HG03354 (cell line): Measurements from ENCODE around the gene SLC25A15.
A peak's percentile ranks its signal among the peaks of the same experiment; 100 is the strongest.

ENCODE experiments used
- ATAC-seq: cut with Tn5 transposase; IDR thresholded peaks from one replicate; pipeline ENCODE4 v1.9.1; 2021; ENCODE audit warnings: mild to moderate bottlenecking; ENCODE audit not compliant: unreplicated experiment, poor library complexity, severe bottlenecking

The SLC25A15 gene

DNA sequence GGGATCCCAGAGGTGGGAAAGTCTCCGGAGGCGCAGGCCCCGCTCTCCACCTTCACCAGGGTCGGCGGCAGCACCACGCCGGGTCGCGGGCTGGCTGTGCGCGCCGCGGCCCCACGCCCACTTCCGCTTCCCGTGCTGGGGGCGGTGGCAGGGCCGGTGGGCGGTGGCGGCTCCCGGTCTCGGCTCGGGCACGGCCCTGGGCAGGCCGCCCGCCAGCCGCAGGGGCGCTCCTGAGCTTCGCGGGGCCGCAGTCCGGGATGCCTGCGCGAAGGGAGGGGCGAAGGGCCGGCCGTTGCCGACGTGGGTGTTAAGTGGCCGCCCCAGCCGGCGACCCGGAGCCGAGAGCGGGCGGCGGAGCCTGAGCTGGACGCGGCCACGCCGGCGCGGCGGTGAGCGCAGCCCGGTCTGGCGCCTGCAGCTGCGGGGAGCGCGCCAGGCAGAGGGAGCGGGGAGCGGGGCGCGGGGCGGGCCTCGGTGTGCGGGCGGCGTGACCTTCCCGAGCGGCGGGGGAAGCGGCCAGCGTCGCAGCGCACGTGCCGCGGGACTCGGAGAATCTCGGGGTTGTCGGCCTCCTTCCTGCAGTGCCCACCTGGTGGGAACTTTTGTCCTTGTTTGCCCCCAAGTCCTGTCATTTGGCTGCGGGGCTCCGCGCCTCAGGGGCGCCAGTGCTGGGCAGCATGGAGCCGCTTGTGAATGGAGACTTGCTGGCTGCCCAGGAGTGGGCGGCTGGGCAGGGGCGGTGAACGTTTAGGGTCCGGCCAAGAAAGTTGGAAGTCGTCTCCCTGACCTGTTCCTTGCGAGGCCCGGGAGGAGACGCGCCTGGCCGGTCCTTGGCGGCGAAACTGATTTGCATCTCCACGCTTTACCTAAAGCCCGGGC is at the start of gene SLC25A15:
TSS of gene SLC25A15 (plus strand) at position 337 of the 879 bp plus-strand sequence. CDS start 3,616 bp downstream, outside the sequence.
- ATAC-seq, result peak; percentile 84

DNA sequence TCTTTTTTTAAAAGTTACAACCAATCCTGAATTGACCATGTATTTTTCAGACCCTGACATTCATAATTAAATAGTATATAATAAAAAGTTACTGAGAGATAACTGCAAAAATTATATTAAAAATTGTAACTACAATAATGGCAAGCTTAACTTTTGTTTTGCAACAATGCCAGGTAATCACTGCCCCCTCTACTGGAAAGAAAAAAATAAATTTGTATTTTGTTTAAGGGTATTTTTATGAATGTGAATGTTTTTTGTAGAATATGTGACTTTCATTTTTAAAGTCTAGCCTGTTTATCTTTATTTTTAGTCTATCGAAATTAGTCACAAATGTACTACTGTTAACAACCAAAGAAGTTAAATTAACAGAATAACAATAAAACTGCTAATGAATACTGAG is 40.1 kb upstream of the SLC25A15 start:
- ATAC-seq, result no peak

DNA sequence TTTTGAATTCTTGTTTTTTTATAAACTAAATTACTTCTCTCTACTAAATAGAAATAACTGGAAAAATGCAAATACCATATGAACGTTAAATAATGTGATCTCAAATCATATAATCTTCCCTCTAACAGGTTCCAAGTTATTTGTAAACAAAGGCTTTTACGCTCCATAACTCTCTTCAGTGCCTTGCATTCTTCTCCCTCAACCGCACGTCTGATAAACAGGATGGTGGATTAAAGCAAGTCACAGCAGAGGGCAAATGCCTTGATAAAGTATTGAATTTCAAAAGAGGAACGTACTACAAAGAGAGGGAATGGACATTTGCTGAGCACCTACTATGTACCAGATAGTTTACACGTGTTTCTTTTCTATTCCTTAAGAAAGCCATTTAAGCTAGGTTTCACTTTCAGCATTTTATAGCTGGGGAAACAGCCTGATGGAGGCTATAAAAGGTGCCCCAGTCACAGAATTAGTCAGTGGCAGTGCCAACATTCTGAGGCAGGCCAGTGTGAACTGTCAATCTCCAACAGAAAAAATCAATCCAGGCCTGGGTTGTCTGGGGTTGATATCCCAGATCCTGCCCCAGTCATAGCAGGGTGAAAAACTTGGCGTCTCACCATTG is 34.2 kb upstream of the SLC25A15 start:
- ATAC-seq, result no peak

DNA sequence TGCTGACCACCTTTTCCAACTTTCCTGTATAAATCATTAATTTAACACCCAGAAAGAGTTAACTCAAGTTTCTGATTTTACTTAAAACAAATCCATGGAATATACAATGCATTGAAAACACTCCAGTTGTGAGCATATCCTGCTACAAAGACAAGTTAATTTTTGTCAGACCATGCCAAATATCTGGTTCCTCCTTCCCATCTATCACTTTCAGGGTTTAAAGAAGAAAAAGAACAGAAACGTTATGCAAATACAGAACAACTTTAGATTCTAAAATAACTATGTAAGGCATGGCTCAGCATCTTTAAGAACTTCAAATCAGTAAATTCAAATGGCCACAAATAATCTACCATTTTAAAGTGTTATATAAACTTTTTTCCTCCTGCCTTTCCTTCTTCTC is 33.4 kb upstream of the SLC25A15 start:
- ATAC-seq, result peak; percentile 60

DNA sequence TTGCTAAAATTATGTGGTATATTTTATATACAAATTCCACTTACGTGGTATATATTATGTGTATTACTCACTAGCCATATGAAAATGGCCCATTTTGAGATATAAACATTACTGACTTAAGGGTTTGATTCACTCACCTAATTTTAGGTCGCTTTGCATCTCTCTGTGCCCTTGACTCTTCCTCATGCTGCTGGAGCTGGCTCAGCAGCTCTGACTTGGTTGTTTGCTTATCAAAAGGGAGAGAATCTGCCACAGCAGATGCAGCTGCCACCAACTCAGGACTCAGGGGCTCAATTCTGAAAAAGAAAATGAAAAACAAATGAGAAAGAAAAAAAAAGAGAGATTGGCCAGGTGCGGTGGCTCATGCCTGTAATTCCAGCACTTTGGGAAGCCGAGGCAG is 30.6 kb upstream of the SLC25A15 start:
- ATAC-seq, result no peak

DNA sequence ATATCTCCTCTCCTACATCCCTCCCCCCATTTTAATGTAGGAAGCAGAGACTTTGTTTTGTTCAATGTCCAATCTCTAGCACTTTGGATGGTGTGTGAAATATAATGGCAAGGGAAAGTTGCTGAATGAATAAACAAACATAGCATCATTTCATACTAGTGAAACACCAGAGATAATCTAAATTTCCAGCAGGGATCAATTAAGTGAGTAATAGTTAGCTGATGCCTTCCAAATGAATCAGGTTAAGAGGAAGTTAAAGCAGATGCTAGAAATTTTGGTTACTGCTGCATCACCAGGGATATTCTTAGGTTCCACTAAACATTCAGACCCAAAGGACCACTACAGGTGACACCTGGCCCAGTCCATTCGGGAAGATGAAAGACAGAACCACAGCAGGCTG is 26.6 kb upstream of the SLC25A15 start:
- ATAC-seq, result no peak

DNA sequence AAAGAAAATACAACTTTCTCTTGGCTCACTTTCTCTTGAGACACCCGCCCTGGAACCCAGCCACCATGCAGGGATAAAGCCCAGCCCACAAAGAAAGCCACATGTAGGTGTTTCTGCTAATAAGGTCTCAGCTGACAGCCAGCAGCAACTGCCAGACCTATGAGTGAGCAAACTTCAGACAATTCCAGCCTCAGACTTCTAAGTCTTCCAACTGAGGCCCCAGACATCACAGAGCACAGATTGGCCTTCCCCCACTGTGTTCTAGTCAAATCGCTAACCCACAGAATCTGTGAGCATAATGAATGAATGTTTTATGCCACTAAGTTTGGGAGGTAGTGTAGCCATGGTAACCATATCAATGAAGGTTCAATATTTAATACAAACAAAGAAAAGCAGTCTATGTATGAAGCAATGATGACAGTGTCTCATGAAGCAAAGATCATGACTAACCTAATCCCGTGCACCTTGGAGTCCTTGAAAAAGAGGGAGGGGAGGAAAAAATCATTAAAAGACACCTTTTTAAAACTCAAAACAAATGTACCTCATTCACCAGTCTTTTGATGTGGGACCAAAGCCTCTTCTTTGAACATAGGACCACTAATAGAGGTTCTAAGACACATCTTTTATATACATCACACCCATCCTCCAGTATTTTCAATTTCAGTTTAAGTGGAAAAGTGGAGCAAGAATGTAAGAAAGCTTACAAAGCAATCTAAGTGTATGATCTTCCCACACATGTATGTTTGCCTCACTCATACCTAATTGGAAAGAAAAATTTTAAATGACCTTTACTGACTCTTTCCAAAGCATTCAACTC is 24.6 kb upstream of the SLC25A15 start:
- no peak for ATAC-seq

DNA sequence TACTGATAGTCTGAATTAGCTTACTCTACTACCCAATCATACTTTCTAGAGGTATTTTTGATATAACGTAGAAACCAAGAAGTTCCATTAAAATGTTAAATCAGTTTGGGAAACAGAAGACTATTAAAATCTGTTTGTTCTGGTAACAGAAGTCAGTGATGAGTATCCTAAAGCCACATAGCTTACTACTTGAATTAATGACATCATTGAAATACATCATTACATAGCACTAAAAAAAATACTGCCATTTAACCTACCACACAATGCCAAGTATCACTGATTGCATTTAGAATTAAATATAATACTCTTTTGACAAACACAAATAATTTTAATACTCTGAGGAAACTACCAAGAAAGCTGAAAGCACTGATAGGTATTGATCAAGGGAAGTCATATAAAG is 23.8 kb upstream of the SLC25A15 start:
- no peak for ATAC-seq

DNA sequence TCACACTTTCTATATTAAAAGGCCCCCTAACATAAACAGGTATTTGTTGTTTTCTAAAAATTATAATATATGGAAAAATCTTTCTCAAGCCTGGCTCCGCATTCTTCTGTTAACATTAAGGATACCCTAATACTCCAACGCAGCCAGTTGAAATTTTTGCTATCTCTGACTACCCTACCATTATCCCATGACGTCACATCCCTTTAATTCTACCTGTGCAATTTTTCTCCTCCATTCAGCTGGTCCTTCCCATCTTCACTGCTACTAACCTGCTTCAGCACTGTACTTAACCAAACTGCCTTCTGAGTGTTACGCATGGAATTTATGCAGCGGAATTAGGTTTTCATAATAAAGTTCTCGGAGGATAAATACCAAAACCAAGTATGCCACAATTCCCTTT is 19.4 kb upstream of the SLC25A15 start:
- ATAC-seq, result no peak

DNA sequence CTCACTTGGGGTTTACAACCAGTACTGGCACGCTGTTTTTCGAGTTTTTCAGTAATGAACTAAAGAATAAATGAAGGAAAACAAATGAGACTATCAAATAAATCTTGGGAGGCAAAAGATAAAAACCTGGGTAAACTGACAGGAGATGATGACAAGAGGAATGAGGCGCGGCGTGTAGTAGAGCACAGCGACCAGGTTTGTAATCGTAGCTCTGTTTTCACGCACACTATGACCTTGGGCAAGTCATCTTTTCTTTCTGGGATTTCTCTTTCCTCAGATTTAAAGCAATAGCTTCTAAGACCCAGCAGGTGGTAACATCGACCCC is 18.8 kb upstream of the SLC25A15 start:
- no peak for ATAC-seq

DNA sequence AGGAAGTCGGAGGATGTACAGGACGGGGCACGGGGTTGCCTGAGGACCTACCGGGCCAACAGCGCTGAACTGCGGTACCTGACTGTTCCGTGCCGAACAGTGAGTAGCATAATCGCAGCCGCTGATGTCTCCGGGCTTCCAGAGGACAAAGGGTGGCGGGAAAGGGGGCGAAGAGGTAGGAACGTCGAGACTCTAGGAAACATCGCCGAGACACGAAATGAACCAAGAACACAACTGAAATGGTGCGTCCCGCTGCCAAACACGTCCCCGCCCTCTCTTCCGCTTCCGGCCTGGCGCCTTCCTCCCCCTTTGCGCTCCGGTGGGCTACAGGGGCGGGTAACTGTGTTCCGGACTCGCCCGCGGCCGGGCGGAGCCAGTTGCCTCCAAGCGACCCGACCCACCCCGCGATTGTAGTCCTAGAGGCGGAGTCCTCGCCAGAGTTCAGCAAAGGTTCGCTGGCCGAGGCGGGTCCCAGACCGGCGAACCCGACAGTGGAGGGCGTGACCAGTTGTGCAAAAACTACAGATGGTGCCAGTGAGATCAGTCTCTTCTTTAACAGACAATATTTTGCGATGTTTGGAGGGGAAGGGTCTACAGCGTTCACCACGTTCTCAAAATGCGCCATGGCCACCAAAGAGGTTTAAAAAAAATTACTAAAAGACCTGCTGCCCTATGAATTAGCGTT is 18.3 kb upstream of the SLC25A15 start, which contains the start of gene MRPS31:
TSS of gene MRPS31 (minus strand) at position 257 of the 685 bp plus-strand sequence. CDS start at position 203, 54 bp downstream.
- ATAC-seq, result peak; percentile 97

DNA sequence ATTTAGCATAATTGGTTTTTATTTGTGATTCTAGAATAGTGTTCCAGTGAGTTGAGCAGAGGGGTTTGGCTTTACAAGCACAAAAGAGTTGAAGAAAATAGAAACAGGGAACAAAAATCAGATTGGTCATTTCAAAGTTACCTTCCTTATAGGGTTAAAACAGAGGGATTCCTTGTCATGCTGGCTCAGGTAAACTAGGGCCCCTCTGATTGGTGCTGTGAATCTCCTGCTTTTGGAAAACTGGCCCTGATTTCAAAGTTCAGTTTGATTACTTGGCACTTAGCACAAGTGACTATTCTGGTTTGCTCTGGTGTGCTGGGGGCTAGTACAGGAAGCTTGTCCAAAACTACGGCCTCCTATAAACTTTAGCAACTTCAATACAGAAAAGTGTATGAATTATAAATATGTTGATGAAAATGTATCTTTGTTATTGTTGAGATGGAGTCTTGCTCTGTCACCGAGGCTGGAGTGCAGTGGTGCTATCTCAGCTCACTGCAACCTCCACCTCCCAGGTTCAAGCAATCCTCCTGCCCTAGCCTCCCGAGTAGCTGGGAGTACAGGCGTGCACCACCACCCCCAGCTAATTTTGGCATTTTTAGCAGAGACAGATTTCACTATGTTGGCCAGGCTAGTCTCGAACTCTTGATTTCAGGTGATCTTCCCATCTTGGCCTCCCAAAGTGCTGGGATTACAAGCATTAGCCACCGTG is 16.5 kb upstream of the SLC25A15 start:
- no peak for ATAC-seq

DNA sequence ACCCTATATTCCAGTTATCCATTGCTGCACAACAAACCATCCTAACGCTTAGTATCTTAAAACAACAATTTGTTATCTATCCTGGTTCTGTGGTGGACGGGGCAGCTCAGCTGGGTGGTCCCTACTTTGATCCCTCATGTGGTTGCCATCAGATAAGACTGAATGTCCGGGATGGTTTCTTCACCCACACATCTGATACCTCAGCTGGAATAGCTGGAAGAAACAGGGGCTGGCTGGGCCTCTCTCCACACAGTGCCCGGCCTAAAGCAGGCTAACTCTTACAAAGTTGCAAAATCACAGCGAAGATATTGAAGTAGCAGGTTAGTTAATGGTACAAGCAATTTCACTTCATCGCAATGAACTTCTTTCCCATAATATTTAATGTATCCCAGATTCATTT is 14.7 kb upstream of the SLC25A15 start:
- no peak for ATAC-seq

DNA sequence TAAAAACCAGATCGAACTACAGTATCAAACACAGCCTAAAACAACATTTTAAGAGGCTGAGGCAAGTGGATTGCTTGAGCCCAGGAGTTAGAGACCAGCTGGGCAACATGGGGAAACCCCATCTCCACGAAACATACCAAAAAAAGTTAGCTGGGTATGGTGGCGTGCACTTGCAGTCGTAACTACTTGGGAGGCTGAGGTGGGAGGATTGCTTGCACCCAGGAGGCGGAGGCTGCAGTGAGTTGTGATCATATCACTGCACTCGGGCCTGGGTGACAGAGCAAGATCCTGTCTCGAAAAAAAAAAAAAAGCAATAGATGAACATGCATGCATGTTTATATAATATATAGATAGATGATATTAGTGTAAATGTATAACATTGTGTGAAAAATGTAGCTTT is 13.2 kb upstream of the SLC25A15 start:
- no peak for ATAC-seq

DNA sequence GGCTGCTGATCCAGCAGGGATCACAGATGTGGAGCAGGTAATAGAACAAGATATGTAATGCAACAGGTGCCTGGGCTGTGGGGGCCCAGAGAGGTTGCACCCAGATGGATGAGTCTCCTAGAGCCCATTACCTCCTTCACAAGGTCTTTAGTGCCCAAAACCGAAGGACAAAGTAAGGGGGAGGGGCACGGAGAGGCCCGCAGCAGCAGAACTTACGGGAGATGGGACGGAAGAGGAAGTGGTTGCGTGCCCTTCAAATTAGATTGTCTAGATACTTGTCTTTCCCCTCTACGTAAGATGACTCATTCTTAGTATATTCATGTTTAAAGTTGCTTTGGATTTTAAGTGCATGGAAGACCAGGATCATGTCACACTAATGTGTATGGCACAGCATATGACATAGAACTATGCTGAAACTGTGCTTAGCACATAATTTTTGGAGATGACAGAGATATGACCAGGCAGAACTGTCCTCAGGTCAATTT is 12.7 kb upstream of the SLC25A15 start:
- ATAC-seq, result peak; percentile 65

DNA sequence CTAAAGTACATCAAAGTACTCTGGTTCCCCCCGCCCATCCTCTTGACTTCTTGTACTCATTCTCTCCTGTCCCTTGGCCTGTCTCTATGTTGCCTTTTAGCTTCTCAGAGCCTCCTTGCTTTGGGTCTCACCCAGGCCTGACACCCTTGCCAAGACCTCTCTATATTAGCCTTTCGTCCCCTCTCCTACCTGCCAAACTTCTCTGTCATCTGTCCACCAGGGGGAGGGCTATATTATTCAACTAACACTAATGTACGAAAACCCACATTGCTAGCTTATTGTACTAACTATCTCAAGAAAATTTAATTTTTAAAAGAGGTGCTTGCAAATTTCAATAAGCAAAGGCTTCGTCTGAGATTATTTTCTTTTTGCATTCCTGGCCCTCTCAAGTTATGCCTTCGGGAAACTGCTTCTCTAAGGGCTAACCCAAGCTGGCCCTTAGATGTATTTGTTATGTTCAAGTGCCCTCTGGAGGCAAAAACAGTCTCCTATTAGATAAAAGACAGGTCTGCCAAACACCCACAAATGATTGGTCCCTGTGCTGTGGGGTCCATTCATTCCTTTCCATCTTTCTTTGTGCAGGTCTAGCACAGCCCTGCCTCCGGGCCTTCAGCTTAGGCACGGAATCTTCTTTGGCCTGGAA is 12.1 kb upstream of the SLC25A15 start:
- ATAC-seq, result peak; percentile 90

DNA sequence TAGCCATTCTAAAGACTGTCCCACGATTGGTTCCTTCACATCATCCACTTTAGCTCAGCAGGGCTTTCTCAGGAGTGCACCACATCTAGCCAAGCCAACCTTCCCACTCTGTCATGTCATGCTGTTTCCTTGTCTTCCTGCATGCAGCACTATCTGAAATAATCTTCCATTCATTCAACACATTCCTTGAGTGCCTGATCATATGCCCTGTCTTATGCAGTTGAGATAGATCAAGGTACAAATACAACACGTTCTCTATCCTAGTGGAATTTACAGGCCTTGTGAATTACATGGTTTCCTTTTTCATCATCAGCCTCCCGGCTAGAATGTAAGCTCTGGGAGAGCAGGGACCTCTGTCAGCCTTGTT is 11.6 kb upstream of the SLC25A15 start:
- no peak for ATAC-seq

DNA sequence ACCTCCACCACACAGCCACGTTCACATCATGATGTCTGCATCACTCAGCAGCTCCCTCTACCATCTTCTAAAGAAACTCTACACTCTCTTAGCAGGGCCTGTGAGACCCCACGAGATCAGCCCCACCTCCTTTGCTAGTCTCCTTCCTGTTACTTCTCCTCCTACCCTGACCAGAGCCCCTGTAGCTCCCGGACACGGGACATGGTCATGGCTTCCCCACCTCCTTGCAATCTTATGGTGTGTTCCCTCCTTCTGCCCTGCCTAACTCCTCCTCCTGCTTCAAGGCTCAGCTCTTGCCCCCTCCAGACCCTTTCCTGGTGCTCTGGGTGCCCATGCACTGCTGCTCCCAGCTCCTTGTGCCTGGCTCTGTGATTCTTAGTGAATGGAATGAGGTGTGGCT is 10.4 kb upstream of the SLC25A15 start:
- ATAC-seq, result no peak

DNA sequence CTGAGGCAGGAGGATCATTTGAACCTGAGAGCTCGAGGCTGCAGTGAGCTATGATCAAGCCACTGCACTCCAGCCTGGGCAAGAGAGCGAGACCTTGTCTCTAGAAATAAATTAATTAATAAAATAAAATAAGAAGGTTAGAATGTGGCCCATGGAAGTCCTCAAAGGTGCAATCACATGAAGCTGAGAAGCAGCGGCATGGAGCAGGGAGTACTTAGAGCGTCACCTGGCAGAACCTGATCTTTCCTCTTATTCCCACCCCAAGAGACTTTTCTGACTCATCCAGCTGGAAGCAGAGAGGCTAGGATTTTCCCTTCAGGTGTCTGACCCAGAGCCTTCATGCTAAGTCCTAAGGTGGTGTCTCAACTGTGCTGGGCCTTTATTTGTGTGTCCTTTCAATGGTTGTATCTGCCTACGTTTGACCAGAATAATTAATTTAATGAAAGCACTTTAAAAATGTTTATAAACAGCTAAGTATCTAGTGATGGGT is 9.6 kb upstream of the SLC25A15 start:
- no peak for ATAC-seq
